GM23248 (cell line): ENCODE data around the gene ADGRL3.

Source experiments
- EZH2 ChIP-seq: fragments of 200-600 bp; sonication (generic); IDR thresholded peaks from 2 replicates; pipeline ENCODE4 v1.6.1; 2018; ENCODE audit warnings: antibody characterized with exemption, mild to moderate bottlenecking; ENCODE audit not compliant: insufficient read depth, poor library complexity, severe bottlenecking
- EZH2phosphoT487 ChIP-seq: fragments of 200-600 bp; sonication (generic); IDR thresholded peaks from 2 replicates; pipeline ENCODE4 v1.6.1; 2018; ENCODE audit warnings: antibody characterized with exemption, moderate library complexity, mild to moderate bottlenecking, low read depth; ENCODE audit not compliant: insufficient read depth

- no peak for TF ChIP-seq EZH2phosphoT487
- no peak for TF ChIP-seq EZH2
Measured at GRCh38 chr4:61909031-61909430, 708.9 kb downstream of the ADGRL3 start.
